ENCODE measurements around the gene NRM. TPM values are rescaled to one million over a fixed set of nuclear protein-coding genes. Genes with fewer than 3 reads are reported as not detected.

The NRM gene
- total RNA-seq, 1 donor from 2014 or later, result 20.4 TPM

- DNase-seq (ENCODE audit: low read depth), result peak; percentile 96
- peak within 1 kb of the TSS; percentile 81 for H3K4me3 ChIP-seq (ENCODE audit: low read depth, low read length)
- TF ChIP-seq CTCF (conservative IDR thresholded peaks at IDR 0.05; ENCODE audit: low read depth, low read length), result peak; percentile 40
These were observed 26.5 kb upstream of the NRM start, which contains the start of gene MDC1 for GRCh38 chr6:30717129-30717844. TSS of gene MDC1 (minus strand) at chr6:30717281. CDS start at chr6:30715175, 2,106 bp downstream.

- DNase-seq (ENCODE audit: low read depth), result no peak
- TF ChIP-seq CTCF (conservative IDR thresholded peaks at IDR 0.05; ENCODE audit: low read depth, low read length), result no peak
- H3K4me3 ChIP-seq (ENCODE audit: low read depth, low read length), result peak overlapping the region; percentile 81
These were observed 26.0 kb upstream of the NRM start for GRCh38 chr6:30716879-30717128.

GRCh38 chr6:30714263-30714662, 23.5 kb upstream of the NRM start:
- TF ChIP-seq CTCF (conservative IDR thresholded peaks at IDR 0.05; ENCODE audit: low read depth, low read length), result no peak
- DNase-seq (ENCODE audit: low read depth), result no peak
- H3K4me3 ChIP-seq (ENCODE audit: low read depth, low read length), result no peak overlapping the region

- no peak for TF ChIP-seq CTCF (conservative IDR thresholded peaks at IDR 0.05; ENCODE audit: low read depth, low read length)
- DNase-seq (ENCODE audit: low read depth), result no peak
- no peak overlapping the region for H3K4me3 ChIP-seq (ENCODE audit: low read depth, low read length)
These were observed 21.7 kb upstream of the NRM start for GRCh38 chr6:30712441-30712945.

- H3K4me3 ChIP-seq (ENCODE audit: low read depth, low read length), result no peak overlapping the region
- no peak for TF ChIP-seq CTCF (conservative IDR thresholded peaks at IDR 0.05; ENCODE audit: low read depth, low read length)
- DNase-seq (ENCODE audit: low read depth), result no peak
These were observed 21.1 kb upstream of the NRM start for GRCh38 chr6:30711758-30712380.

- no peak overlapping the region for H3K4me3 ChIP-seq (ENCODE audit: low read depth, low read length)
- TF ChIP-seq CTCF (conservative IDR thresholded peaks at IDR 0.05; ENCODE audit: low read depth, low read length), result no peak
- DNase-seq (ENCODE audit: low read depth), result peak; percentile 75
These were observed 18.5 kb upstream of the NRM start for GRCh38 chr6:30709101-30709868.
